ENCODE measurements around the gene TRIP10.

Gene TRIP10

GRCh38 chr19:6735181-6735911 lies 4.1 kb upstream of the TRIP10 start:
- Mint-ChIP-seq H3K27me3 (no peaks in the 10 kb centered on the region), H3K4me3 (no peak overlapping the region), H3K4me1 (ENCODE audit: low read depth) (peaks cover 30% of the 10 kb centered on the region), H3K36me3 (ENCODE audit: low read depth) (peaks cover 69% of the 10 kb centered on the region), H3K27ac (peak overlapping the region; percentile 91), H3K9me3 (no peaks in the 10 kb centered on the region)
- intact Hi-C loops (cut with micrococcal nuclease): no loop called here

- peak overlapping the region; percentile 94 for H3K4me3 Mint-ChIP-seq
- intact Hi-C loops (cut with micrococcal nuclease): loop anchor here (2.0 kb wide), 1 partner anchor 220 kb away; no protein-coding TSS in a partner anchor
- peaks cover 37% of the 10 kb centered on the region for H3K4me1 Mint-ChIP-seq (ENCODE audit: low read depth)
- H3K36me3 Mint-ChIP-seq (ENCODE audit: low read depth): peaks cover 59% of the 10 kb centered on the region
- H3K27ac Mint-ChIP-seq: peak overlapping the region; percentile 91
- H3K9me3 Mint-ChIP-seq: no peaks in the 10 kb centered on the region
- no peaks in the 10 kb centered on the region for H3K27me3 Mint-ChIP-seq
These were observed 3.1 kb upstream of the TRIP10 start for GRCh38 chr19:6736169-6736916.

- Mint-ChIP-seq H3K27me3 (no peaks in the 10 kb centered on the region), H3K9me3 (no peaks in the 10 kb centered on the region), H3K27ac (peak overlapping the region; percentile 91), H3K4me3 (peak overlapping the region; percentile 94), H3K4me1 (ENCODE audit: low read depth) (peaks cover 37% of the 10 kb centered on the region), H3K36me3 (ENCODE audit: low read depth) (peaks cover 54% of the 10 kb centered on the region)
- intact Hi-C loops (cut with micrococcal nuclease): loop anchor here (2.0 kb wide), 1 partner anchor 220 kb away; no protein-coding TSS in a partner anchor
These were observed 2.6 kb upstream of the TRIP10 start for GRCh38 chr19:6736917-6737283.

GRCh38 chr19:6737284-6737872 lies 2.1 kb upstream of the TRIP10 start, which contains the start of gene GPR108:
GPR108 (minus strand) TSS chr19:6737580; CDS start chr19:6737576, 4 bp downstream.
- Mint-ChIP-seq H3K9me3 (no peaks in the 10 kb centered on the region), H3K4me1 (ENCODE audit: low read depth) (peaks cover 37% of the 10 kb centered on the region), H3K36me3 (ENCODE audit: low read depth) (peaks cover 52% of the 10 kb centered on the region), H3K27me3 (peaks cover 2% of the 10 kb centered on the region), H3K4me3 (peak within 1 kb of the TSS; percentile 94), H3K27ac (peak within 1 kb of the TSS; percentile 91)
- intact Hi-C loops (cut with micrococcal nuclease): loop anchor here (2.0 kb wide), 1 partner anchor 221 kb away; no protein-coding TSS in a partner anchor

GRCh38 chr19:6737873-6738786 lies 1.4 kb upstream of the TRIP10 start:
- Mint-ChIP-seq H3K27me3 (peaks cover 9% of the 10 kb centered on the region), H3K27ac (peak overlapping the region; percentile 91), H3K4me1 (ENCODE audit: low read depth) (peaks cover 37% of the 10 kb centered on the region), H3K4me3 (peak overlapping the region; percentile 94), H3K9me3 (no peaks in the 10 kb centered on the region), H3K36me3 (ENCODE audit: low read depth) (peaks cover 52% of the 10 kb centered on the region)
- intact Hi-C loops (cut with micrococcal nuclease): loop anchor here (1.0 to 2.0 kb wide), 5 partner anchors 15 to 221 kb away; partner anchors contain the start of gene VAV1

- H3K36me3 Mint-ChIP-seq (ENCODE audit: low read depth): peaks cover 52% of the 10 kb centered on the region
- H3K4me3 Mint-ChIP-seq: peak overlapping the region; percentile 94
- peak overlapping the region; percentile 91 for H3K27ac Mint-ChIP-seq
- no peaks in the 10 kb centered on the region for H3K9me3 Mint-ChIP-seq
- peaks cover 37% of the 10 kb centered on the region for H3K4me1 Mint-ChIP-seq (ENCODE audit: low read depth)
- intact Hi-C loops (cut with micrococcal nuclease): loop anchor here (1.0 to 2.0 kb wide), 4 partner anchors 14 to 124 kb away; partner anchors contain the start of gene VAV1
- H3K27me3 Mint-ChIP-seq: peaks cover 12% of the 10 kb centered on the region
These were observed 592 bp upstream of the TRIP10 start for GRCh38 chr19:6738787-6739389.

GRCh38 chr19:6739883-6740588 lies 556 bp downstream of the TRIP10 start:
- H3K4me1 Mint-ChIP-seq (ENCODE audit: low read depth): peaks cover 37% of the 10 kb centered on the region
- H3K27ac Mint-ChIP-seq: peak overlapping the region; percentile 91
- peak overlapping the region; percentile 94 for H3K4me3 Mint-ChIP-seq
- H3K27me3 Mint-ChIP-seq: peaks cover 20% of the 10 kb centered on the region
- peaks cover 52% of the 10 kb centered on the region for H3K36me3 Mint-ChIP-seq (ENCODE audit: low read depth)
- H3K9me3 Mint-ChIP-seq: no peaks in the 10 kb centered on the region
- intact Hi-C loops (cut with micrococcal nuclease): loop anchor here (2.0 kb wide), 3 partner anchors 13 to 63 kb away; partner anchors contain the start of gene VAV1

GRCh38 chr19:6740589-6741343 lies 1.3 kb downstream of the TRIP10 start:
- H3K27me3 Mint-ChIP-seq: peaks cover 24% of the 10 kb centered on the region
- H3K4me3 Mint-ChIP-seq: peak overlapping the region; percentile 94
- no peaks in the 10 kb centered on the region for H3K9me3 Mint-ChIP-seq

GRCh38 chr19:6743066-6743465 lies 3.6 kb downstream of the TRIP10 start:
- H3K4me3 Mint-ChIP-seq: no peak overlapping the region

More at GRCh38 chr19:6740589-6741343, 1.3 kb downstream of the TRIP10 start:
- Mint-ChIP-seq H3K4me1 (ENCODE audit: low read depth) (peaks cover 35% of the 10 kb centered on the region), H3K36me3 (ENCODE audit: low read depth) (peaks cover 52% of the 10 kb centered on the region), H3K27ac (peak overlapping the region; percentile 91)
- intact Hi-C loops (cut with micrococcal nuclease): no loop called here

GRCh38 chr19:6743714-6744380 lies 4.4 kb downstream of the TRIP10 start:
- H3K4me1 Mint-ChIP-seq (ENCODE audit: low read depth): peaks cover 13% of the 10 kb centered on the region
- H3K36me3 Mint-ChIP-seq (ENCODE audit: low read depth): peaks cover 68% of the 10 kb centered on the region
- no peaks in the 10 kb centered on the region for H3K9me3 Mint-ChIP-seq
- H3K27ac Mint-ChIP-seq: no peak overlapping the region
- H3K4me3 Mint-ChIP-seq: no peak overlapping the region
- intact Hi-C loops (cut with micrococcal nuclease): no loop called here
- peaks cover 24% of the 10 kb centered on the region for H3K27me3 Mint-ChIP-seq

More at GRCh38 chr19:6743066-6743465, 3.6 kb downstream of the TRIP10 start:
- Mint-ChIP-seq H3K27me3 (peaks cover 24% of the 10 kb centered on the region), H3K27ac (no peak overlapping the region), H3K9me3 (no peaks in the 10 kb centered on the region), H3K36me3 (ENCODE audit: low read depth) (peaks cover 60% of the 10 kb centered on the region), H3K4me1 (ENCODE audit: low read depth) (peaks cover 21% of the 10 kb centered on the region)
- intact Hi-C loops (cut with micrococcal nuclease): no loop called here

All from dendritic cell treated with granulocyte-macrophage colony-stimulating factor and Interleukin-4, amounts not matched to agents 40 ng/mL and 50 ng/mL, for 4 days (primary cell).